ENCODE measurements around the gene KRT35. TPM values are rescaled to one million over a fixed set of nuclear protein-coding genes. Genes with fewer than 3 reads are reported as not detected.
"Not testable (repeated sequence)": the region's sequence is repeated elsewhere in the genome, so short reads cannot be mapped to it uniquely, and the experiment has no call there.

Gene KRT35
- total and polyA plus RNA-seq, 10 of the 15 experiments (the other 5 are each of a cell fraction or from before 2014, with no cell fraction given) = not detected

- SMC1A ChIA-PET (ENCODE audit: uncharacterized antibody, unreplicated experiment) = no interaction called here
- H3K79me2 ChIP-seq (ENCODE audit: control insufficient read depth, insufficient read depth, low read length) = no peaks in the 10 kb centered on the region
- TF ChIP-seq ELK1 (IDR thresholded peaks at IDR 0.05; ENCODE audit: low read depth, low read length) = no peak
- TF ChIP-seq JUND (IDR thresholded peaks at IDR 0.05; ENCODE audit: low read depth, low read length) = no peak
- TF ChIP-seq NFXL1 (IDR thresholded peaks at IDR 0.05; ENCODE audit: borderline replicate concordance) = no peak
- no peak for TF ChIP-seq FOXM1 (IDR thresholded peaks at IDR 0.05; ENCODE audit: low read depth, low read length)
- no peak for TF ChIP-seq ZBTB40 (IDR thresholded peaks at IDR 0.05; ENCODE audit: borderline replicate concordance)
- no peak for TF ChIP-seq HDGF (IDR thresholded peaks at IDR 0.05)
- no peak for TF ChIP-seq JUNB (IDR thresholded peaks at IDR 0.05)
- no peak for TF ChIP-seq ETV6 (conservative IDR thresholded peaks at IDR 0.05 in 1 of 2, IDR thresholded peaks at IDR 0.05 in 1 of 2; ENCODE audit: borderline replicate concordance in 1 of 2, low read depth in 1 of 2)
- TF ChIP-seq FOXK2 (IDR thresholded peaks at IDR 0.05) = no peak
- TF ChIP-seq POLR2AphosphoS2 (IDR thresholded peaks at IDR 0.05; ENCODE audit: low read depth, low read length) = no peak
- TF ChIP-seq RELA (IDR thresholded peaks at IDR 0.05; ENCODE audit: borderline replicate concordance, partially characterized antibody) = no peak
- H4K20me1 ChIP-seq (ENCODE audit: control insufficient read depth, insufficient read depth) = no peaks in the 10 kb centered on the region
- CTCF ChIA-PET = no interaction called here
- DNase-seq (ENCODE audit: low read depth, low spot score) (no peak), ATAC-seq (no peak), FAIRE-seq (no peak)
- peaks cover 0 to 1% of the 10 kb centered on the region in 2 experiments; a peak in 2 of 4 replicates for H3K27me3 ChIP-seq (replicated peaks in 1 of 2; ENCODE audit: control insufficient read depth in 2 of 2, insufficient read depth in 2 of 2, low read length in 1 of 2)
- H3K9me3 ChIP-seq (replicated peaks; ENCODE audit: control insufficient read depth, insufficient read depth, low read length) = no peaks in the 10 kb centered on the region
- intact Hi-C loops (cut with micrococcal nuclease; ENCODE audit: unreplicated experiment) (no loop called here), in situ Hi-C loops (cut with MboI) (no loop called here)
- no TSS peak for BruUV-seq (replicated peaks)
- no peak overlapping the region for H3K27ac ChIP-seq (ENCODE audit: control insufficient read depth, insufficient read depth)
- H3K4me3 ChIP-seq = no peak overlapping the region
- no peak overlapping the region for H3K9ac ChIP-seq (ENCODE audit: control insufficient read depth, insufficient read depth, low read length)
- no peaks in the 10 kb centered on the region for H3K36me3 ChIP-seq (ENCODE audit: control insufficient read depth in 2 of 2, insufficient read depth in 2 of 2, low read length in 1 of 2)
- H3K4me1 ChIP-seq (ENCODE audit: control insufficient read depth, insufficient read depth, low read length) = no peaks in the 10 kb centered on the region
- H2AFZ ChIP-seq (ENCODE audit: control insufficient read depth, low read depth, low read length) = no peak overlapping the region
- no peak overlapping the region for H3K4me2 ChIP-seq (ENCODE audit: control insufficient read depth, insufficient read depth)
- RAD21 ChIA-PET (ENCODE audit: unreplicated experiment) = no interaction called here
- POLR2A ChIA-PET = interaction anchor here (0.6 kb wide), 1 partner anchor 128 kb away, joined by 3 read pairs; no protein-coding TSS in a partner anchor
- WGBS (ENCODE audit: insufficient coverage, insufficient replicate concordance, low lambda C conversion rate, missing lambda C conversion rate) = 7% methylated on average over 4 of the region's 4 CpGs
These were observed 47.4 kb downstream of the KRT35 start for GRCh38 chr17:41433586-41433985.

- intact Hi-C loops (cut with micrococcal nuclease; ENCODE audit: unreplicated experiment); H3K27me3 ChIP-seq (replicated peaks in 1 of 2; ENCODE audit: control insufficient read depth in 2 of 2, insufficient read depth in 2 of 2, low read length in 1 of 2); H3K4me2 ChIP-seq (ENCODE audit: control insufficient read depth, insufficient read depth); BruUV-seq (replicated peaks); POLR2A ChIA-PET; DNase-seq (ENCODE audit: low read depth, low spot score); FAIRE-seq; ATAC-seq; H3K27ac ChIP-seq (ENCODE audit: control insufficient read depth, insufficient read depth); H3K36me3 ChIP-seq (ENCODE audit: control insufficient read depth in 2 of 2, insufficient read depth in 2 of 2, low read length in 1 of 2); H3K79me2 ChIP-seq (ENCODE audit: control insufficient read depth, insufficient read depth, low read length); RAD21 ChIA-PET (ENCODE audit: unreplicated experiment); SMC1A ChIA-PET (ENCODE audit: uncharacterized antibody, unreplicated experiment); H4K20me1 ChIP-seq (ENCODE audit: control insufficient read depth, insufficient read depth); H3K9ac ChIP-seq (ENCODE audit: control insufficient read depth, insufficient read depth, low read length); H2AFZ ChIP-seq (ENCODE audit: control insufficient read depth, low read depth, low read length); in situ Hi-C loops (cut with MboI); H3K4me1 ChIP-seq (ENCODE audit: control insufficient read depth, insufficient read depth, low read length); H3K4me3 ChIP-seq; H3K9me3 ChIP-seq (replicated peaks; ENCODE audit: control insufficient read depth, insufficient read depth, low read length): not testable (repeated sequence)
- WGBS (ENCODE audit: insufficient coverage, insufficient replicate concordance, low lambda C conversion rate, missing lambda C conversion rate) = 43% methylated on average over 9 of the region's 9 CpGs
- CTCF ChIA-PET = interaction anchor here (0.6 to 1.2 kb wide), 2 partner anchors 12 to 935 kb away, joined by 3 read pairs; no protein-coding TSS in a partner anchor
These were observed 50.6 kb downstream of the KRT35 start for GRCh38 chr17:41430376-41430775.

All from GM12878 (cell line).